Astrocyte (in vitro differentiated cells and primary cell): ENCODE results near the gene SELENOS.

Experiments used
- EZH2 ChIP-seq: IDR thresholded peaks from 2 replicates; pipeline ENCODE4 v1.6.1; 2012; ENCODE audit warnings: mild to moderate bottlenecking, low read length, inconsistent platforms; ENCODE audit not compliant: insufficient read depth
- TF ChIP-seq, protein P1 (sequence below): IDR thresholded peaks from 2 replicates; pipeline ENCODE4 v1.5.1; 2011; ENCODE audit warnings: low read depth, mild to moderate bottlenecking, inconsistent platforms, low read length, moderate library complexity; ENCODE audit not compliant: insufficient read depth

DNA sequence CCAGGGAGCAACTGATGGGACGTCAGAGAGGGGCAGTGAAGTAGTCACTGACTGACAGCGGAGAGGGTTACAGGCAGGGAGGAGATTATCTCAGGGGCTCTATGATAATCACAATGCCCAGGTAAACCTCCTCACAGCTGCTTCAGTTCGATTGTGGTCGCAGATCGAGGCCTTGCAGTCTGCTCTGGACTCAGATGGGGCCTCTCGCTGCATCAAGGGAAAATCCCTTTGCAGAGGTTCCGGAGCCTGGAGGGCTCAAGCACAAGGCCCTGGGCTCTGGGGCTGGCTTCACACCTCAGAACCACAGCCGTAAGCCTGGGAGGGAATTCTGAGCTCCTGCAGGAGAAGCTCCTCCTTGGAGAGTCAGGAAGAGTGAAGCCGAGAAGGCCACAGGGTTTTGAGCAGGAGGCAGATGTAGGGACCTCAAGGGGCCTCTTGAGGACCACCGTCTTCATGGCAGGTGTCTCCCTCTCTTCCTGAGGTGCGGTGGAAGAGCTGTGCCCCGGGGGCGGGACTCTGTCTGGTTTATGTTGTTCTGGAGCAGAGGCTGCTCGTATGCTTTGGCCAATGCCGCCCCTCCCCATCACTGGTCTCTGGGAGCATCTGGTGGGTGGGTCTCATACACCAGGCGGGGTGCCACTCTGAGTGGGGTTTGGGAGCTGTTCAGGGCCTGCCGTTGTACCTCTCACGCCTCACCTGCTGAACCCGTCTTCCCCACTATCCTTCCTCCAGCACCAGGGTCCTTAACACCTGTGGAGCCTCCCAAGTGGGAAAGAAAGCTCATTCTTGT lies 37.2 kb upstream of the SELENOS start:
- TF ChIP-seq, protein P1, sequence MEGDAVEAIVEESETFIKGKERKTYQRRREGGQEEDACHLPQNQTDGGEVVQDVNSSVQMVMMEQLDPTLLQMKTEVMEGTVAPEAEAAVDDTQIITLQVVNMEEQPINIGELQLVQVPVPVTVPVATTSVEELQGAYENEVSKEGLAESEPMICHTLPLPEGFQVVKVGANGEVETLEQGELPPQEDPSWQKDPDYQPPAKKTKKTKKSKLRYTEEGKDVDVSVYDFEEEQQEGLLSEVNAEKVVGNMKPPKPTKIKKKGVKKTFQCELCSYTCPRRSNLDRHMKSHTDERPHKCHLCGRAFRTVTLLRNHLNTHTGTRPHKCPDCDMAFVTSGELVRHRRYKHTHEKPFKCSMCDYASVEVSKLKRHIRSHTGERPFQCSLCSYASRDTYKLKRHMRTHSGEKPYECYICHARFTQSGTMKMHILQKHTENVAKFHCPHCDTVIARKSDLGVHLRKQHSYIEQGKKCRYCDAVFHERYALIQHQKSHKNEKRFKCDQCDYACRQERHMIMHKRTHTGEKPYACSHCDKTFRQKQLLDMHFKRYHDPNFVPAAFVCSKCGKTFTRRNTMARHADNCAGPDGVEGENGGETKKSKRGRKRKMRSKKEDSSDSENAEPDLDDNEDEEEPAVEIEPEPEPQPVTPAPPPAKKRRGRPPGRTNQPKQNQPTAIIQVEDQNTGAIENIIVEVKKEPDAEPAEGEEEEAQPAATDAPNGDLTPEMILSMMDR, result no peak
- no peak for TF ChIP-seq EZH2
